ENCODE results near the gene SCAANT1. TPM values are rescaled to one million over a fixed set of nuclear protein-coding genes. Genes with fewer than 3 reads are reported as not detected.

The SCAANT1 gene
- polyA plus RNA-seq, 3 donors, result not detected

GRCh38 chr3:63896332-63897030, 15.7 kb downstream of the SCAANT1 start:
- intact Hi-C loops (cut with micrococcal nuclease), result no loop called here
- H3K9me3 Mint-ChIP-seq, result peaks cover 0 to 1% (median 0%) of the 10 kb centered on the region in 7 donors
- no peak for TF ChIP-seq CTCF (IDR thresholded peaks at IDR 0.05)

GRCh38 chr3:63895422-63896189, 16.6 kb downstream of the SCAANT1 start:
- intact Hi-C loops (cut with micrococcal nuclease), result no loop called here
- peaks cover 0 to 2% (median 0%) of the 10 kb centered on the region in 3 donors for H3K27me3 Mint-ChIP-seq (ENCODE audit: low read depth in 3 of 3)
- WGBS (ENCODE audit: insufficient coverage), result no CpG with 5 or more reads among the region's 5 CpGs

More at GRCh38 chr3:63896332-63897030, 15.7 kb downstream of the SCAANT1 start:
- Histone ChIP-seq H2AFZ (ENCODE audit: insufficient read depth, low read depth, low read length, poor library complexity, severe bottlenecking) (no peak overlapping the region), H4K20me1 (ENCODE audit: insufficient read depth, low read length) (peaks cover 76% of the 10 kb centered on the region), H3K27me3 (ENCODE audit: control insufficient read depth in 2 of 2, insufficient read depth in 2 of 2, low read length in 2 of 2) (no peaks in the 10 kb centered on the region), H3K4me3 (replicated peaks in 1 of 3; ENCODE audit: low read depth in 2 of 3, low read length in 3 of 3) (no peak overlapping the region), H3K79me2 (ENCODE audit: insufficient read depth, low read length) (peaks cover 70% of the 10 kb centered on the region), H3K27ac (ENCODE audit: low read depth in 1 of 2, low read length in 2 of 2) (peak overlapping the region in 1 of 2 donors; percentile 36), H3K9ac (ENCODE audit: insufficient read depth, low read length, poor library complexity, severe bottlenecking) (no peak overlapping the region), H3K4me2 (replicated peaks; ENCODE audit: extremely low read depth, low read length, poor library complexity, severe bottlenecking) (no peak overlapping the region), H3K36me3 (replicated peaks in 1 of 2; ENCODE audit: control insufficient read depth in 1 of 2, insufficient read depth in 2 of 2, low read length in 2 of 2) (peaks cover 18 to 49% of the 10 kb centered on the region in 2 donors), H3K4me1 (ENCODE audit: control insufficient read depth in 1 of 2, insufficient read depth in 2 of 2, low read length in 2 of 2) (peaks cover 0 to 24% of the 10 kb centered on the region in 2 donors), H3K9me3 (replicated peaks in 1 of 2; ENCODE audit: control insufficient read depth in 1 of 2, insufficient read depth in 1 of 2, low read length in 2 of 2) (no peaks in the 10 kb centered on the region)
- DNase-seq, result no peak
- no peak overlapping the region for H3K4me3 Mint-ChIP-seq
- peaks cover 35 to 46% of the 10 kb centered on the region in 2 donors for H3K36me3 Mint-ChIP-seq
- H3K27ac Mint-ChIP-seq, result peak overlapping the region in 1 of 7 donors; percentile 1
- peaks cover 0 to 2% (median 0%) of the 10 kb centered on the region in 3 donors for H3K27me3 Mint-ChIP-seq (ENCODE audit: low read depth in 3 of 3)
- H3K4me1 Mint-ChIP-seq, result peaks cover 21% of the 10 kb centered on the region
- WGBS (ENCODE audit: insufficient coverage), result no CpG with 5 or more reads among the region's 1 CpG

More at GRCh38 chr3:63895422-63896189, 16.6 kb downstream of the SCAANT1 start:
- H3K9me3 ChIP-seq (replicated peaks in 1 of 2; ENCODE audit: control insufficient read depth in 1 of 2, insufficient read depth in 1 of 2, low read length in 2 of 2), result no peaks in the 10 kb centered on the region
- peaks cover 20 to 45% of the 10 kb centered on the region in 2 donors for H3K36me3 ChIP-seq (replicated peaks in 1 of 2; ENCODE audit: control insufficient read depth in 1 of 2, insufficient read depth in 2 of 2, low read length in 2 of 2)
- peaks cover 0 to 21% of the 10 kb centered on the region in 2 donors for H3K4me1 ChIP-seq (ENCODE audit: control insufficient read depth in 1 of 2, insufficient read depth in 2 of 2, low read length in 2 of 2)
- H3K27me3 ChIP-seq (ENCODE audit: control insufficient read depth in 2 of 2, insufficient read depth in 2 of 2, low read length in 2 of 2), result no peaks in the 10 kb centered on the region
- Mint-ChIP-seq H3K4me3 (no peak overlapping the region), H3K27ac (peak overlapping the region in 5 of 7 donors; percentile 1 to 87 (median 69)), H3K36me3 (peaks cover 33 to 48% of the 10 kb centered on the region in 2 donors), H3K9me3 (peaks cover 0 to 1% (median 0%) of the 10 kb centered on the region in 7 donors), H3K4me1 (peaks cover 20% of the 10 kb centered on the region)
- no peak overlapping the region for H3K4me2 ChIP-seq (replicated peaks; ENCODE audit: extremely low read depth, low read length, poor library complexity, severe bottlenecking)
- H3K27ac ChIP-seq (ENCODE audit: low read depth in 1 of 2, low read length in 2 of 2), result peak overlapping the region in 1 of 2 donors; percentile 38
- no peak overlapping the region for H3K9ac ChIP-seq (ENCODE audit: insufficient read depth, low read length, poor library complexity, severe bottlenecking)
- no peak for DNase-seq
- no peak overlapping the region for H2AFZ ChIP-seq (ENCODE audit: insufficient read depth, low read depth, low read length, poor library complexity, severe bottlenecking)
- H3K4me3 ChIP-seq (replicated peaks in 1 of 3; ENCODE audit: low read depth in 2 of 3, low read length in 3 of 3), result no peak overlapping the region
- peaks cover 72% of the 10 kb centered on the region for H3K79me2 ChIP-seq (ENCODE audit: insufficient read depth, low read length)
- TF ChIP-seq CTCF (IDR thresholded peaks at IDR 0.05), result no peak
- peaks cover 74% of the 10 kb centered on the region for H4K20me1 ChIP-seq (ENCODE audit: insufficient read depth, low read length)
